Stimulated activated CD8-positive, alpha-beta memory T cell treated with anti-CD3 and anti-CD28 coated beads, Interleukin-7, amount 100 ng/mL, for 4 hours (primary cell): Measurements from ENCODE around the gene CC2D1B.

ENCODE experiments used
- DNase-seq, 2 donors: peaks; one replicate each; pipeline ENCODE4 v3.0.0-alpha.2; 2020; ENCODE audit warnings: low read depth in 2 of 2

Gene CC2D1B

DNA sequence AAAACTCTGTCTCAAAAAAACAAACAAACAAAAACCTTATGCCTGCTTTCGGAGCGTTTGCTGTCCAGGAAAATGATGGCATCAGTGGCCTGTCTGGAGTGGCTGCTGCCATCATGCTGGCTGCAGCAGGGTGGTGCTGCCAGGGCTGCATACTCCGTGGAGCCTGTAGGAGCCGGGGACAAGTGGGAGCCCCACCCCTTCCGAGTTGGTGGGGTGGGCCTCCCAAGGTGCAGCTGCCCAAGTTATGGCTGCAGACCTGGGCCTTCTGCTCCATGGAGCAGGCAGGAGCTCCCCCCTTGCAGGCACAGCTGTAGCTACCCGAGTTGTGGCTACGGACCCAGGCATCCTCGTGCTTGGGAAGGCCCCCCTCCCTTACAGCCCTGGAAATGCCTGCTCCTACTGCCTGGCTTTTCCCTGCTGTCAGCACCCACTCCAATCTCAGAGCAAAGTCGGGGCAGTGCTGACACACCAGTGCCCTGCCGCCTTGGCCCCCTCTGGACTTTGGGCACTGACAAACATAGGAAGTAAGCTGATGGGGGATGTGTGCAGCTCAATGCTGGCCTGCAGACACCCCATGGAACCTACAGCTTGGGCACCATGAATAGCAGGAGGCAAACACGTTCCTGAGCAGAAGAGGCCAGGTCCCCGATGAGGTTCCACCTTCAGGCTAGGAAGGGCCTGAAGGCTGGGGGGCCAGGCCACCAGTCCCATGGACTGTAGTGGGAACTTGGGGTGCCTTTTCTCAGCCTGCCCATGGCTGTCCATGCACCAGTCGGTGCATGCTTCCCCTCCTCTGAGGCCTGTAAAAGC is 60.4 kb downstream of the CC2D1B start:
- no peak for DNase-seq
